ENCODE measurements around the gene RPS3.

GRCh38 chr11:75454987-75455386 is 55.7 kb downstream of the RPS3 start:
- TF ChIP-seq CTCF (tag by site-specific recombination; IDR thresholded peaks at IDR 0.05) (no peak), ZNF274 (IDR thresholded peaks at IDR 0.05; ENCODE audit: low read length) (no peak), ZNF274 (tag by site-specific recombination; IDR thresholded peaks at IDR 0.05; ENCODE audit: borderline replicate concordance) (no peak), ZNF629 (tag by site-specific recombination; IDR thresholded peaks at IDR 0.05) (no peak), ZNF830 (tag by site-specific recombination; IDR thresholded peaks at IDR 0.05; ENCODE audit: low read depth) (no peak), REPIN1 (tag by site-specific recombination; IDR thresholded peaks at IDR 0.05; ENCODE audit: low read depth) (no peak)

Data from HEK293 (cell line).